HG02642 (cell line): ENCODE results near the gene TTN.

Experiments used
- ATAC-seq: cut with Tn5 transposase; IDR thresholded peaks from one replicate; pipeline ENCODE4 v1.9.1; 2021; ENCODE audit warnings: mild to moderate bottlenecking; ENCODE audit not compliant: unreplicated experiment, poor library complexity

The TTN gene

GRCh38 chr2:178756843-178757242 is 50.4 kb downstream of the TTN start:
- ATAC-seq = no peak

- ATAC-seq = no peak
These were observed 50.9 kb downstream of the TTN start for GRCh38 chr2:178756343-178756742.

- no peak for ATAC-seq
These were observed 59.5 kb downstream of the TTN start for GRCh38 chr2:178747767-178748166.

DNA sequence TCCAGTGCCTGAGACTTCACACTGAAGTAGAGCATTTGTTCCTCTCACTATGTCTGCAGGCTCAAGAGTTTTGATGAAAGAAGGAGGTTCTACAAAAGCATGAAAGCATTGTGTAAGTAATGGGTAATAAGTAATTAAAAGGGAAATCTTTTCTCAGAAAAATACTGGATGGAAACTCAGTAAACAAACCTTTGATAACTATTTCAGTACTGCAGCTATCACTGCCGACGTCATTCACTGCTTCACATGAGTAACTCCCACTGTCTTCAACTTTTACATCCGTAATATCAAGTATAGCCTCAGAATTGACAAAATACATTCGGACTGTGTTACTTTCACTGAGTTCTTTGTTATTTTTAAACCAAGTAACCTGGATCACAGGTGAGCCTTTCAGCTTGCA is 72.7 kb downstream of the TTN start:
- ATAC-seq = no peak

- ATAC-seq = no peak
These were observed 73.2 kb downstream of the TTN start for GRCh38 chr2:178733975-178734374.

- no peak for ATAC-seq
These were observed 74.3 kb downstream of the TTN start for GRCh38 chr2:178732913-178733312.

GRCh38 chr2:178731300-178731699 is 75.9 kb downstream of the TTN start:
- no peak for ATAC-seq

- ATAC-seq = no peak
These were observed 77.2 kb downstream of the TTN start for GRCh38 chr2:178730049-178730448.

- no peak for ATAC-seq
These were observed 83.4 kb downstream of the TTN start for GRCh38 chr2:178723786-178724346.

- ATAC-seq = no peak
These were observed 84.9 kb downstream of the TTN start for GRCh38 chr2:178722296-178722695.

DNA sequence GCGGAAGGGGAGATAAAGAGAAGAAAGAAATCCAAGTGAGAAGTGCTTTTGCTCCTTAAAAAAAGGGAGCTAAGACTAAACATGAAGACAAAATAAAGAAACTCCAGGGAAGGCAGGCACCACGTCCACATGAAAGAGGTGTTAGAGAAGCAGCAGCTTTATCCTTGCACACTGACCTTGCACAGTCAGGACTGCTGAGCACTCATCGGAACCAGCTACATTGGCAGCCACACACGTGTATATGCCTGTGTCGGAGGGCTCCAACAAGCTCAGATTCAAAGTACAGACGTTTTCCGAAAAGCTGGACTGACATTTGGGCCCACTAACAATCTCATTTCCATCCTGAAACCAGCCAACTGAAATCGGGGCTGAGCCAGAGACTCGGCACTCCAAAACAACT is 88.2 kb downstream of the TTN start:
- ATAC-seq = no peak

- ATAC-seq = no peak
These were observed 88.9 kb downstream of the TTN start for GRCh38 chr2:178718283-178718682.

GRCh38 chr2:178716394-178716793 is 90.8 kb downstream of the TTN start:
- ATAC-seq = no peak

- no peak for ATAC-seq
These were observed 91.9 kb downstream of the TTN start for GRCh38 chr2:178715366-178715765.

DNA sequence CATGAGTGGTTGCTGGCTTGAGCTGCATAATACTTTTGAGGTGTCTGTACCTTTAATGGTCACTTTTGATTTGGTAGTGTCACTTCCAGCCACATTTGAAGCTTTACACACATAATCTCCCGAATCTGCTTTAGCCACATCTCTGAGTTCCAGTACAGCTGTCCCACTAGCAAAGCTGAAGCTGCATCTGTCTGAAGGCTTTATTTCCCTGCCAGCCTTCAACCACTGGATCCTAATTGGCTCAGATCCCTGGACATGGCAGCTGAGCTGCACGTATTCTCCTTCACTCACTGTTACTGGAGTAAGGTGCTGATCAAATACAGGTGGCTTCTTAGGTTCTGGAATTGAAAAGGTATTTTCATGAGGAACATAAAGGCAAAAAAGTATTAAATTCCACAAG is 99.7 kb downstream of the TTN start:
- no peak for ATAC-seq

DNA sequence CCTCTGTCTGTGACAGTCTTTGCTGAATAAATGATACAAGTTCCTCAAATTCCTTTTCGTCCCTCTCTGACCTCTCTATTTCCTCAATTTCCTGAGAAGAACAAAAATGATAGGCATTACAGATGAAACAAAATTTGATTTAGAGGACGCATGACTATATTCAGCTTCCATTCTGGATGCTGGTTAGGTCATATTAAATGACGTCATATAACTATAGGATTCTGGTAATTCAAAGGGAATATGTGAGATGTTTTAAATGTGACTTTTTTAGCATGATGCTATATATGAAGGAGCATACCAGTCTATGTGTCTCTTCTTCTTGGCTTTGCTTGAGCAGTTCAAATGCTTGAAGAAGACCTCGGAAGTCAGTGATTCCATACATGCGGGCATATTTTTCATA is 102.3 kb downstream of the TTN start:
- ATAC-seq = no peak

DNA sequence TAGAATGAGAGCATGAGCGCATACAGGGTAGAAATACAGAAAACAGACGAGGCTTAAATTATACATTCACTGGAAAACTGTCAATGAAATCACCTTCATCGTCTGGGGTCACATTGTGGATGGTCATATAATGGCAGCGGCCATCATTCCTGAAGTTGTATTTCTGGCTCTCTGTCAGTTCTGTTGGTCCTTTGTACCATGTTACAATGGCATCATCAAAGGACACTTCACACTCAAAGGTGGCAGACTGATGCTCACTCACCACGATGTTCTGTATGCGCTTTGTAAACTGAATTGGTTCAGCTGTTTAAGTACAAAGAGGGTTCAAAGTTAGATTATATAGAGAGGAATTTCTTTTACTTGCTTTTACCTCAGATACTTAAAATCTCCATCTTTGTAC is 104.9 kb downstream of the TTN start:
- no peak for ATAC-seq

DNA sequence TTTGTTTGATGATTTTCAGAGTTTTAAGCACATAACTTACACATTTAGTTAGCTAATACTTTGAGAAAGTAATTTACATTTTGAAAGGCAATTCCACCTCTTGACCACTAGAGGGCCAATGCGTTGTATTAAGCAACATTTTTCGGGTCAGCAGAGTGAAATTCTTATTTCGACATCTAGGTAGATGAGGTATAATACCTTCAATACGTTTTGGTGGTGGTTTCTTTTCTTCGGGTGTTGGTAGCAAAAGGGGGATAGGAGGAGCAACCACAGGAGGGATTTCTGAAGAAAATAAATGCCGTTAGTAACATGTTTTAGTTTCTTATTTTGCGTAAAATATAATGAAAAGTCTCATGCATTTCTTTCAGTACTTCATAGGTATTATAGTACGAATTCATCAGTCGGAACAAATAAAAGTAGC is 106.3 kb downstream of the TTN start:
- no peak for ATAC-seq

- ATAC-seq = no peak
These were observed 107.1 kb downstream of the TTN start for GRCh38 chr2:178700136-178700535.

GRCh38 chr2:178692845-178693244 is 114.4 kb downstream of the TTN start:
- ATAC-seq = no peak

GRCh38 chr2:178689808-178690207 is 117.4 kb downstream of the TTN start:
- no peak for ATAC-seq

DNA sequence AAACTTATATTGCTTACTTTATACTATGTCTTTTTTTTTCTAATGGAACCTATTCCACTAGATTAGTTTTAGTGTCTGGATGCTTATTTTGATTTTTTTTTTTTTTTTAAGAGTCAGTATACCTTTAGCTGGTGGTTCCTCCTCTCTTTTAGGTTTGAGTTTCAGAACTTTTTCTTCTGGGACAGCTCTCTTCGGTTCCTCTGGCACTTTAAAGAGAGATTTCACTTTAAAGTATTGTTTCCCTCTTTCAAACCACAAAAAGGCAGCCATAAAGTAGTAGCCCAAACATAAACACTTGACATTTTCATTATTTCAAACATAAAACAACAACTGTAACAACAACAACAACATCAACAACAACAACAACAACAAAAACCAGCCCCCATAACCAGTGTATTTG is 123.3 kb downstream of the TTN start:
- no peak for ATAC-seq

DNA sequence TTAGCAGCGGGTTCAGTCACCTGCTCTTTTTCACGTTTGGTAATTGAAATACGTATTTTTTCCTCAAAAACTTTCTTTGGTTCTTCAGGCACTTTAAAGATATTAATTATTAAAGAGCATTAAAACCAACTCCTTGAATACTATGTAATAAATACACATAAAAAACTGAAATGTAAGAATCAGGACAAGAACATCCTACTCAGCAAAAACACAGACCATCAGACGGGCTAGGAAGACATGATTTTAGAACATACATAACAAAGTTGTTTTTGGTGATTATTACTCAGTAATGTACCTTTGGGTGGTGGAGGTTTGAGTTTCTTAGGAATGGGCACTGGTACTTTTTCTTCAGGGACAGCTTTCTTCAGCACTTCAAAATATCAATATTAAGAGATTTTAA is 126.1 kb downstream of the TTN start:
- ATAC-seq = no peak
